Stomach (tissue), 9 donors: ENCODE results near the gene PAQR5. TPM values are rescaled to one million over a fixed set of nuclear protein-coding genes. Genes with fewer than 3 reads are reported as not detected.
"Not testable (repeated sequence)": the region's sequence is repeated elsewhere in the genome, so short reads cannot be mapped to it uniquely, and the experiment has no call there.

Experiments used
- DNase-seq, 2 donors: peaks; one replicate each; pipeline versions ENCODE4 v3.0.0 to v3.0.0-alpha.2; 2013 to 2019
- H3K27ac ChIP-seq, 5 donors: fragments of 200-600 bp in 4 of 5; sonication (generic) in 4 of 5; one replicate each; pipeline ENCODE4 v1.5.1; 2013 to 2019; ENCODE audit warnings: mild to moderate bottlenecking in 1 of 5, moderate library complexity in 1 of 5
- H3K27me3 ChIP-seq, 3 donors: fragments of 200-600 bp; sonication (generic); one replicate each; pipeline ENCODE4 v1.5.1; 2017 to 2019; ENCODE audit warnings: mixed run types in 1 of 3
- H3K36me3 ChIP-seq, 4 donors: fragments of 200-600 bp; sonication (generic); 1 replicate in 3 of 4; 2 replicates in 1 of 4; pipeline ENCODE4 v1.5.1; 2016 to 2019
- H3K4me1 ChIP-seq, 4 donors: fragments of 200-600 bp; sonication (generic); one replicate each; pipeline ENCODE4 v1.5.1; 2016 to 2019
- H3K4me3 ChIP-seq, 4 donors: fragments of 200-600 bp; sonication (generic) in 3 of 4; one replicate each; pipeline ENCODE4 v1.5.1; 2016 to 2019; ENCODE audit warnings: mild to moderate bottlenecking in 1 of 4
- H3K9me3 ChIP-seq, 4 donors: fragments of 200-600 bp; sonication (generic); one replicate each; pipeline ENCODE4 v1.5.1; 2016 to 2019
- CTCF ChIP-seq, 7 experiments: fragments of 450-650 bp in 4 of 7; fragments of 200-600 bp in 3 of 7; sonication (generic) in 3 of 7; IDR thresholded peaks; one replicate each; pipeline ENCODE4 v1.5.1; 2016 to 2019; ENCODE audit warnings: antibody characterized with exemption in 7 of 7, control low read depth in 2 of 7, mild to moderate bottlenecking in 1 of 7
- EP300 ChIP-seq: sonication (generic); formaldehyde crosslinking; IDR thresholded peaks from one replicate; pipeline ENCODE4 v1.6.1; 2017; ENCODE audit warnings: antibody characterized with exemption
- POLR2A ChIP-seq, 4 donors: fragments of 450-650 bp; IDR thresholded peaks; one replicate each; pipeline ENCODE4 v1.6.1; 2016; ENCODE audit warnings: antibody characterized with exemption in 4 of 4, control low read depth in 2 of 4, mild to moderate bottlenecking in 1 of 4, moderate library complexity in 1 of 4
- POLR2AphosphoS5 ChIP-seq, 3 donors: sonication (generic); formaldehyde crosslinking; IDR thresholded peaks; one replicate each; pipeline ENCODE4 v1.6.1; 2016; ENCODE audit warnings: antibody characterized with exemption in 3 of 3
- WGBS, 5 donors: extraction: QIAGEN DNeasy Blood & Tissue Kit in 3 of 5; methylation state at CpG; one replicate each; pipeline versions ENCODE4 v1.1.5 to v1.1.7; 2013 to 2018; 5-methylcytosine and 5-hydroxymethylcytosine counted together
- intact Hi-C: fragments of 100-400 bp; cut with DNase I; formaldehyde crosslinking; loops from one replicate; pipeline ENCODE4 v1.15.1; 2023; ENCODE audit warnings: low total_unique reads
- polyA plus RNA-seq, 3 donors: library from polyadenylated mRNA; stranded (reverse); fragments of 200-250 nt; gene quantifications; one replicate each; pipeline ENCODE4 v1.2.3, GENCODE V29; 2013
- total RNA-seq, 5 donors: library from RNA; depleted of rRNA; stranded (reverse); fragments of >200 nt; gene quantifications; one replicate each; pipeline versions ENCODE4 v1.1.0 to v1.2.3, GENCODE V29; 2014 to 2016
- donor health status: healthy with polysubstance abuse.
- donor health status: Bipolar disorder and iron deficiency.
- donor health status: healthy.

The PAQR5 gene
- total and polyA plus RNA-seq, 8 donors = 3.6 to 37.9 (median 7.5) TPM; not detected in 1

GRCh38 chr15:69380726-69381105, 82.0 kb downstream of the PAQR5 start:
- H3K27me3 ChIP-seq = no peaks in the 10 kb centered on the region
- 94 to 96% (median 95%) methylated on average over 9 to 10 of the region's 10 CpGs for WGBS, 5 donors
- H3K4me1 ChIP-seq = no peaks in the 10 kb centered on the region
- no peak overlapping the region for H3K4me3 ChIP-seq
- DNase-seq = no peak
- no peaks in the 10 kb centered on the region for H3K9me3 ChIP-seq
- peaks cover 0 to 4% (median 0%) of the 10 kb centered on the region in 4 donors for H3K36me3 ChIP-seq
- intact Hi-C loops = loop anchor here (5.0 kb wide), 1 partner anchor 333 kb away; no protein-coding TSS in a partner anchor
- TF ChIP-seq POLR2AphosphoS5 (IDR thresholded peaks at IDR 0.05) (no peak), EP300 (no peak)
- H3K27ac ChIP-seq = no peak overlapping the region

- not testable (repeated sequence) for H3K4me3 ChIP-seq, H3K9me3 ChIP-seq, DNase-seq, H3K4me1 ChIP-seq, H3K36me3 ChIP-seq, H3K27me3 ChIP-seq, H3K27ac ChIP-seq
- intact Hi-C loops = loop anchor here (5.0 kb wide), 1 partner anchor 335 kb away; no protein-coding TSS in a partner anchor
- 93 to 98% (median 96%) methylated on average over 10 of the region's 10 CpGs for WGBS, 5 donors
These were observed 83.5 kb downstream of the PAQR5 start for GRCh38 chr15:69382176-69382575.

DNA sequence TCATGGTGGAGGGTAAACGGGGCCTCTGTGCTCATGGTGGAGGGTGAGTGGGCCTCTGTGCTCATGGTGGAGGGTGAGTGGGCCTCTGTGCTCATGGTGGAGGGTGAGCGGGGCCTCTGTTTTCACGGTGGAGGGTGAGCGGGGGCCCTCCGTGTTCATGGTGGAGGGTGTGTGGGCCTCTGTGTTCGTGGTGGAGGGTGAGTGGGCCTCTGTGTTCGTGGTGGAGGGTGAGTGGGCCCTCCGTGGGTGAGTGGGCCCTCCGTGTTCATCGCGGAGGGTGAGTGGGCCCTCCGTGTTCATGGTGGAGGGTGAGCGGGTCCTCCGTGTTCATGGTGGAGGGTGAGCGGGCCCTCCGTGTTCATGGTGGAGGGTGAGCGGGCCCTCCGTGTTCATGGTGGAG, 85.4 kb downstream of the PAQR5 start:
- WGBS, 5 donors = 88 to 98% (median 96%) methylated on average over 7 to 16 of the region's 18 CpGs
- intact Hi-C loops = loop anchor here (5.0 kb wide), 1 partner anchor 337 kb away; no protein-coding TSS in a partner anchor

DNA sequence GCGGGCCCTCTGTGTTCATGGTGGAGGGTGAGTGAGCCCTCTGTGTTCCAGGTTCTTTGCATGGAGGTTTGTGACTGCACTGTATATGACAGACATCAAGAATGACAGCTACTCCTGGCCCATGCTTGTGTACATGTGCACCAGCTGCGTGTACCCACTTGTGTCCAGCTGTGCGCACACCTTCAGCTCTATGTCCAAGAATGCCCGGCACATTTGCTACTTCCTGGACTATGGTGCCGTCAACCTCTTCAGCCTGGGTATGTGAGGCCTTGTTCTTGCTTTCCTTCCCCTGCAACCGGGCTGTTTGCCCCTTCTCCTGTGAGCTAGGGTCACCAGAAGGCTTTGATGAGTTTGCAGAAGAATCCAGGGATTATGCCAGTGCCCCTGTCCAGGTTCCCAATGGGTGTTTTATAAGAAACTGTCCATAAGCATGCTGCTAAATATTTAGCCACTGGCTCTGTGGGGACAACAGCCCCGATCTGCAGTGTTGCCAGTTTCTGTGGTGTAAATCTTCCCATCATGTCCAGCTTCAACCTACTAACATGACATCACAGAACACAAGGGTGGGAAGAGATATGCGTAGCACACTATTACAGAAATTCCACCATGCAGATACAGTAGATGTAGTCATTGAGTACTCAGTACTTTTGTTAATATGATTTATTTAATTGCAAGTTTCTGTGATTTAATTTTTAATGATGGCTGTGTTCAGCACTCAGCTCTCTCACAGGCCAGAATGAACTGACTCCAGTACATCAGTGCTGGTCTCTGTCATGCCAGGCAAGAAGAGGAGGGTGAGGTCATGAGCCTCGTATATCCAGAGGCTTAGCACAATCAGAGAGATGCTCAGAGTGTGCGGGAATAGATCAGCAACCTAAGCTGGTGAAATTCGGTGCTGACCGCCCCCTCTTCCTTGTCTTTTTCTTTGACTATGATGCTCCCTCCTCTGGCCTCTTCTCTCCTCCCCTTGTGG, 86.2 kb downstream of the PAQR5 start:
- WGBS, 5 donors = 89 to 93% (median 92%) methylated on average over 9 to 12 of the region's 12 CpGs
- Histone ChIP-seq H3K36me3 (peaks cover 0 to 4% (median 0%) of the 10 kb centered on the region in 4 donors), H3K27me3 (no peaks in the 10 kb centered on the region), H3K4me3 (no peak overlapping the region), H3K9me3 (no peaks in the 10 kb centered on the region), H3K4me1 (no peaks in the 10 kb centered on the region), H3K27ac (no peak overlapping the region)
- no peak for TF ChIP-seq POLR2A (IDR thresholded peaks at IDR 0.05)
- no peak for TF ChIP-seq EP300
- no peak for TF ChIP-seq POLR2AphosphoS5 (IDR thresholded peaks at IDR 0.05)
- no peak for TF ChIP-seq CTCF (IDR thresholded peaks at IDR 0.05)
- intact Hi-C loops = loop anchor here (5.0 kb wide), 1 partner anchor 338 kb away; no protein-coding TSS in a partner anchor
- DNase-seq = no peak

More for the DNA sequence above, 85.4 kb downstream of the PAQR5 start:
- H3K27ac ChIP-seq, DNase-seq, H3K9me3 ChIP-seq, H3K36me3 ChIP-seq, H3K27me3 ChIP-seq, H3K4me3 ChIP-seq, H3K4me1 ChIP-seq: not testable (repeated sequence)

GRCh38 chr15:69385831-69386230, 87.1 kb downstream of the PAQR5 start:
- intact Hi-C loops = no loop called here
- TF ChIP-seq POLR2A (IDR thresholded peaks at IDR 0.05) (no peak), CTCF (IDR thresholded peaks at IDR 0.05) (no peak), POLR2AphosphoS5 (IDR thresholded peaks at IDR 0.05) (no peak), EP300 (no peak)
- Histone ChIP-seq H3K4me1 (no peaks in the 10 kb centered on the region), H3K27me3 (no peaks in the 10 kb centered on the region), H3K36me3 (no peaks in the 10 kb centered on the region), H3K4me3 (no peak overlapping the region), H3K9me3 (no peaks in the 10 kb centered on the region), H3K27ac (no peak overlapping the region)
- 95 to 100% (median 98%) methylated on average over 2 of the region's 2 CpGs for WGBS, 5 donors
- DNase-seq = no peak

- Histone ChIP-seq H3K27ac (no peak overlapping the region), H3K27me3 (no peaks in the 10 kb centered on the region), H3K9me3 (no peaks in the 10 kb centered on the region), H3K36me3 (no peaks in the 10 kb centered on the region), H3K4me1 (no peaks in the 10 kb centered on the region), H3K4me3 (no peak overlapping the region)
- intact Hi-C loops = no loop called here
- no peak for TF ChIP-seq POLR2AphosphoS5 (IDR thresholded peaks at IDR 0.05)
- WGBS, 5 donors = 84 to 96% (median 91%) methylated on average over 7 of the region's 7 CpGs
- no peak for DNase-seq
These were observed 87.6 kb downstream of the PAQR5 start for GRCh38 chr15:69386284-69386683.
